Measurements from ENCODE around the gene TCTN3.

Gene TCTN3

DNA sequence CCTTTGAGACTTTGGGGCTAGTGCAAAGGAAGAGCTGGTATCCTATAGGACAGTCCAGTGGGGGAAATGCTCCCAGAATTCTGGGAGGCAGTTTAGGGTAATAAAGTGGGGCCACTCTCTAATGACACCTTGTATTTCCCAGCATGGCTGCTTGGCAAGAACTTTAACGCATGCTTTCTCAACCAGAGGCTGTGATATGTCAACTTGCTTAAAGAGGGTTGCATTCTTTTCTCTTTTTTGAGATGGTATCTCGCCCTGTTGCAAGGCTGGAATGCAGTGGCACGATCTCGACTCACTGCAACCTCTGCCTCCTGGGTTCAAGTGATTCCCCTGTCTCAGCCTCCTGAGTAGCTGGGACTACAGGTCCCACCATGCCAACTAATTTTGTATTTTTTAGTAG is 75.6 kb downstream of the TCTN3 start:
- no peak for DNase-seq

DNA sequence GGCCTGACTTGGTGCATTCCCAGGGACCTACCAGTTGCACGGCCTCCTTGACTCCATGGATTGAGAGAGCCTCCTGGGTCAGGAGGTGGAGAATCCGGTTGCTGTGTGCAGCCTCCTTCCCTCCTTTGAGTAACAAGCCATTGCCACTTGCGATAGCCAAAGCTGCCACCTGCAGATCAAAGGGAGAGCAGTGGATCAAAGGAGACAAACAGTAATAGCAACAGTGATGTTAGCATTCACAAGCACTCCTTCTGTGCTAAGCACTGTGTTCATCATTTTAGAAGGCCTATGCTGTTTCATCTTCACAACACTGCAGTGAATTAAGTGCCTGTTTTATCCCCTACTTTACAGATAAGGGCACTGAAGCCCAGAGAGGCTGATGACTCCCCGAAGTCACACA is 77.3 kb downstream of the TCTN3 start:
- DNase-seq, result no peak
